Lower leg skin (tissue), 4 donors: Measurements from ENCODE around the gene RIOK1. TPM values are rescaled to one million over a fixed set of nuclear protein-coding genes. Genes with fewer than 3 reads are reported as not detected.
"Not testable (repeated sequence)": the region's sequence is repeated elsewhere in the genome, so short reads cannot be mapped to it uniquely, and the experiment has no call there.

ENCODE experiments used
- DNase-seq, 2 donors: peaks; one replicate each; pipeline ENCODE4 v3.0.0-alpha.2; 2019; ENCODE audit warnings: low spot score in 2 of 2
- H3K4me3 ChIP-seq: fragments of 200-600 bp; sonication (generic); 2 replicates; pipeline ENCODE4 v1.5.1; 2017; ENCODE audit warnings: mild to moderate bottlenecking, low read depth; ENCODE audit not compliant: poor library complexity, severe bottlenecking
- CTCF ChIP-seq, 3 donors: fragments of 450-650 bp; IDR thresholded peaks; one replicate each; pipeline ENCODE4 v1.5.1; 2016; ENCODE audit warnings: antibody characterized with exemption in 3 of 3, mild to moderate bottlenecking in 3 of 3, moderate library complexity in 2 of 3
- POLR2A ChIP-seq, 2 donors: fragments of 450-650 bp; IDR thresholded peaks; one replicate each; pipeline ENCODE4 v1.6.1; 2016 to 2017; ENCODE audit warnings: antibody characterized with exemption in 2 of 2, mild to moderate bottlenecking in 1 of 2, moderate library complexity in 1 of 2
- WGBS, 2 donors: methylation state at CpG; one replicate each; pipeline ENCODE4 v1.1.5; 2018; 5-methylcytosine and 5-hydroxymethylcytosine counted together
- intact Hi-C: fragments of 100-400 bp; cut with DNase I; formaldehyde crosslinking; loops from one replicate; pipeline ENCODE4 v1.15.0; 2023; ENCODE audit warnings: low total_unique reads
- total RNA-seq, 4 donors: library from RNA; depleted of rRNA; stranded (reverse); fragments of >200 nt; gene quantifications; one replicate each; pipeline ENCODE4 v1.1.0, GENCODE V29; 2016

RIOK1 gene
- total RNA-seq, 4 donors from 2014 or later: 13.1 to 17.5 (median 14.6) TPM

- intact Hi-C loops: no loop called here
- TF ChIP-seq POLR2A (IDR thresholded peaks at IDR 0.05) (no peak), CTCF (IDR thresholded peaks at IDR 0.05) (no peak)
- no peak overlapping the region for H3K4me3 ChIP-seq
- 58 to 65% methylated on average over 5 of the region's 5 CpGs for WGBS, 2 donors
- DNase-seq: no peak
Observed at GRCh38 chr6:7454696-7455358, 65.2 kb downstream of the RIOK1 start.

GRCh38 chr6:7456302-7456701 lies 66.7 kb downstream of the RIOK1 start:
- DNase-seq, intact Hi-C loops, H3K4me3 ChIP-seq: not testable (repeated sequence)
- 95 to 96% methylated on average over 28 to 29 of the region's 31 CpGs for WGBS, 2 donors

GRCh38 chr6:7461416-7461815 lies 71.8 kb downstream of the RIOK1 start:
- no peak overlapping the region for H3K4me3 ChIP-seq
- no peak for DNase-seq
- TF ChIP-seq POLR2A (IDR thresholded peaks at IDR 0.05) (no peak), CTCF (IDR thresholded peaks at IDR 0.05) (no peak)
- intact Hi-C loops: no loop called here
- 92 to 95% methylated on average over 4 of the region's 4 CpGs for WGBS, 2 donors

GRCh38 chr6:7463785-7464184 lies 74.2 kb downstream of the RIOK1 start:
- WGBS, 2 donors: 25 to 37% methylated on average over 4 of the region's 4 CpGs
- intact Hi-C loops: no loop called here

GRCh38 chr6:7467007-7467897 lies 77.6 kb downstream of the RIOK1 start:
- TF ChIP-seq CTCF (IDR thresholded peaks at IDR 0.05): no peak
- no peak for TF ChIP-seq POLR2A (IDR thresholded peaks at IDR 0.05)
- no peak for DNase-seq
- 58 to 70% methylated on average over 13 of the region's 13 CpGs for WGBS, 2 donors
- no peak overlapping the region for H3K4me3 ChIP-seq
- intact Hi-C loops: no loop called here

More at GRCh38 chr6:7463785-7464184, 74.2 kb downstream of the RIOK1 start:
- no peak for TF ChIP-seq POLR2A (IDR thresholded peaks at IDR 0.05)
- H3K4me3 ChIP-seq: no peak overlapping the region
- no peak for DNase-seq

Other genes with a start within 250 kb of the RIOK1 start
- 10 to 100 TPM; 31.4 to 42.9 (median 35.3) TPM for gene SSR1, start 76.6 kb upstream of the RIOK1 start, total RNA-seq
- not detected for gene CAGE1, start 66 bp upstream of the RIOK1 start, total RNA-seq
- gene DSP, start 151.9 kb downstream of the RIOK1 start, total RNA-seq: 1,000 to 10,000 TPM; 2,143 to 2,497 (median 2,321) TPM
- 10 to 100 TPM in 2 of 4 donors, 1 to 10 TPM in 2; 8.8 to 15.3 (median 10.7) TPM for gene SNRNP48, start 200.4 kb downstream of the RIOK1 start, total RNA-seq